SK-N-SH treated with all-trans-retinoic acid at 6 μM for 48 hours (cell line): ENCODE results near the gene LRMDA.

Experiments
- ATAC-seq: fragments of 200-7000 bp; cut with Tn5 transposase; 3 replicates; pipeline ENCODE4 v1.9.1; 2020; ENCODE audit warnings: mild to moderate bottlenecking, moderate library complexity
- ARNTL ChIP-seq: fragments of 450-650 bp; formaldehyde crosslinking; IDR thresholded peaks from 2 replicates; pipeline ENCODE4 v1.5.0; 2020; ENCODE audit warnings: low read depth, mild to moderate bottlenecking, moderate library complexity, borderline replicate concordance
- BACH2 ChIP-seq: fragments of 250-450 bp; sonication (Bioruptor Pico); IDR thresholded peaks from 2 replicates; pipeline ENCODE4 v1.9.0; 2021; ENCODE audit warnings: mild to moderate bottlenecking, borderline replicate concordance
- CREB5 ChIP-seq: fragments of 250-450 bp; sonication (Bioruptor Pico); IDR thresholded peaks from 2 replicates; pipeline ENCODE4 v1.5.1; 2020; ENCODE audit warnings: low read depth, mild to moderate bottlenecking, moderate library complexity
- CSDC2 ChIP-seq: fragments of 250-450 bp; sonication (Bioruptor Pico); IDR thresholded peaks from 2 replicates; pipeline ENCODE4 v1.5.0; 2020; ENCODE audit warnings: mild to moderate bottlenecking, moderate library complexity
- ESRRG ChIP-seq: fragments of 250-450 bp; sonication (Bioruptor Pico); IDR thresholded peaks from 2 replicates; pipeline ENCODE4 v1.6.1; 2021; ENCODE audit warnings: mild to moderate bottlenecking
- GLIS3 ChIP-seq: fragments of 250-450 bp; sonication (Bioruptor Pico); IDR thresholded peaks from 2 replicates; pipeline ENCODE4 v1.5.0; 2020; ENCODE audit warnings: mild to moderate bottlenecking, moderate library complexity
- ISL1 ChIP-seq: fragments of 250-450 bp; sonication (Bioruptor Pico); IDR thresholded peaks from 2 replicates; pipeline ENCODE4 v2.1.2; 2022; ENCODE audit warnings: mild to moderate bottlenecking, moderate library complexity
- OSR1 ChIP-seq: fragments of 250-450 bp; sonication (Bioruptor Pico); IDR thresholded peaks from 2 replicates; pipeline ENCODE4 v1.8.0; 2022; ENCODE audit warnings: moderate library complexity, mild to moderate bottlenecking, inconsistent platforms
- PATZ1 ChIP-seq: fragments of 250-450 bp; sonication (Bioruptor Pico); IDR thresholded peaks from 2 replicates; pipeline ENCODE4 v1.8.0; 2020; ENCODE audit warnings: mild to moderate bottlenecking, moderate library complexity, borderline replicate concordance
- PPARA ChIP-seq: fragments of 250-450 bp; sonication (Bioruptor Pico); IDR thresholded peaks from 2 replicates; pipeline ENCODE4 v1.5.0; 2020; ENCODE audit warnings: mild to moderate bottlenecking, borderline replicate concordance
- RARB ChIP-seq: fragments of 250-450 bp; sonication (Bioruptor Pico); IDR thresholded peaks from 2 replicates; pipeline ENCODE4 v1.8.0; 2021; ENCODE audit warnings: mild to moderate bottlenecking, moderate library complexity
- SNAI2 ChIP-seq: fragments of 250-450 bp; sonication (Bioruptor Pico); IDR thresholded peaks from 2 replicates; pipeline ENCODE4 v1.5.0; 2020; ENCODE audit warnings: mild to moderate bottlenecking, moderate library complexity
- TCF4 ChIP-seq: fragments of 250-450 bp; sonication (Bioruptor Pico); IDR thresholded peaks from 2 replicates; pipeline ENCODE4 v1.8.0; 2021; ENCODE audit warnings: mild to moderate bottlenecking, moderate library complexity, borderline replicate concordance
- TOX ChIP-seq: fragments of 250-450 bp; sonication (Bioruptor Pico); IDR thresholded peaks from 2 replicates; pipeline ENCODE4 v1.8.0; 2021; ENCODE audit warnings: mild to moderate bottlenecking, moderate library complexity, borderline replicate concordance
- ZC3H10 ChIP-seq: fragments of 250-450 bp; sonication (Bioruptor Pico); IDR thresholded peaks from 2 replicates; pipeline ENCODE4 v1.5.1; 2021; ENCODE audit warnings: mild to moderate bottlenecking, moderate library complexity
- ZFP3 ChIP-seq: fragments of 250-450 bp; sonication (Bioruptor Pico); IDR thresholded peaks from 2 replicates; pipeline ENCODE4 v1.5.0; 2020; ENCODE audit warnings: mild to moderate bottlenecking, moderate library complexity
- ZFP30 ChIP-seq: fragments of 450-650 bp; formaldehyde crosslinking; IDR thresholded peaks from 2 replicates; pipeline ENCODE4 v1.5.0; 2022; ENCODE audit warnings: mild to moderate bottlenecking, moderate library complexity
- ZNF565 ChIP-seq: fragments of 450-650 bp; formaldehyde crosslinking; conservative IDR thresholded peaks from 2 replicates; pipeline ENCODE4 v1.5.0; 2020; ENCODE audit warnings: low read depth, mild to moderate bottlenecking, moderate library complexity
- ZNF70 ChIP-seq: fragments of 450-650 bp; formaldehyde crosslinking; IDR thresholded peaks from 2 replicates; pipeline ENCODE4 v1.5.0; 2020; ENCODE audit warnings: mild to moderate bottlenecking, moderate library complexity
- ZNF8 ChIP-seq: fragments of 450-650 bp; formaldehyde crosslinking; IDR thresholded peaks from 2 replicates; pipeline ENCODE4 v1.5.0; 2020; ENCODE audit warnings: mild to moderate bottlenecking, moderate library complexity
- TF ChIP-seq, protein P1 (sequence below): fragments of 250-450 bp; sonication (Bioruptor Pico); IDR thresholded peaks from 2 replicates; pipeline ENCODE4 v1.8.0; 2021; ENCODE audit warnings: low read depth, mild to moderate bottlenecking, moderate library complexity, borderline replicate concordance
- TF ChIP-seq, protein P2 (sequence below): fragments of 250-450 bp; sonication (Bioruptor Pico); IDR thresholded peaks from 2 replicates; pipeline ENCODE4 v1.5.0; 2020; ENCODE audit warnings: mild to moderate bottlenecking, moderate library complexity

The LRMDA gene

GRCh38 chr10:76403912-76404311 is 972.5 kb downstream of the LRMDA start (continued):
- TF ChIP-seq CREB5 (CRISPR knock-in tag), result no peak
- no peak for TF ChIP-seq ZFP30
- TF ChIP-seq, all 23 proteins: peak for 0

DNA sequence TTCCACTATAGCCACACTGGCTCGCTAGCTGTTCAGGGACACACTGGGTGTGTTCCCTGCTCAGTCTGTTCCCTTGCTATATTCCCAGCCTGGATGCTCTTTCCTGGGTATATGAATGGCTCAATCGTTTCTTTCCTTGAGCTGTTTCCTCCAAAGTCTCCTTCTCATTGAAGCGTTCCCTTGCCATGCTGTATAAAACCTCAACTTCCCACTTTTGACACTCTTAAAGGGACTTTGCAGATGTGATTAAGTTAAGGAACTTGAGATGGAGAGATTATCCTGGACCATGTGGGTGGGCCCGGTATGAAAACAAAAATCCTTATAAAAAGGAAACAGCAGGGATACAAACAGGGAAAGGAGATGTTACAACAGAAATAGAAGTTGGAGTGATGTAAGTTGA is 973.1 kb downstream of the LRMDA start:
- ATAC-seq, result no peak
- TF ChIP-seq GLIS3 (CRISPR knock-in tag), result no peak
- no peak for TF ChIP-seq ZNF70 (CRISPR knock-in tag)
- no peak for TF ChIP-seq ZFP30
- no peak for TF ChIP-seq ARNTL
- TF ChIP-seq, protein P1, sequence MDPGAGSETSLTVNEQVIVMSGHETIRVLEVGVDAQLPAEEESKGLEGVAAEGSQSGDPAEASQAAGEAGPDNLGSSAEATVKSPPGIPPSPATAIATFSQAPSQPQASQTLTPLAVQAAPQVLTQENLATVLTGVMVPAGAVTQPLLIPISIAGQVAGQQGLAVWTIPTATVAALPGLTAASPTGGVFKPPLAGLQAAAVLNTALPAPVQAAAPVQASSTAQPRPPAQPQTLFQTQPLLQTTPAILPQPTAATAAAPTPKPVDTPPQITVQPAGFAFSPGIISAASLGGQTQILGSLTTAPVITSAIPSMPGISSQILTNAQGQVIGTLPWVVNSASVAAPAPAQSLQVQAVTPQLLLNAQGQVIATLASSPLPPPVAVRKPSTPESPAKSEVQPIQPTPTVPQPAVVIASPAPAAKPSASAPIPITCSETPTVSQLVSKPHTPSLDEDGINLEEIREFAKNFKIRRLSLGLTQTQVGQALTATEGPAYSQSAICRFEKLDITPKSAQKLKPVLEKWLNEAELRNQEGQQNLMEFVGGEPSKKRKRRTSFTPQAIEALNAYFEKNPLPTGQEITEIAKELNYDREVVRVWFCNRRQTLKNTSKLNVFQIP (CRISPR knock-in tag), result no peak
- TF ChIP-seq OSR1 (CRISPR knock-in tag), result no peak
- TF ChIP-seq CSDC2 (CRISPR knock-in tag), result no peak
- TF ChIP-seq ZFP3 (CRISPR knock-in tag), result no peak
- TF ChIP-seq RARB (CRISPR knock-in tag), result no peak

DNA sequence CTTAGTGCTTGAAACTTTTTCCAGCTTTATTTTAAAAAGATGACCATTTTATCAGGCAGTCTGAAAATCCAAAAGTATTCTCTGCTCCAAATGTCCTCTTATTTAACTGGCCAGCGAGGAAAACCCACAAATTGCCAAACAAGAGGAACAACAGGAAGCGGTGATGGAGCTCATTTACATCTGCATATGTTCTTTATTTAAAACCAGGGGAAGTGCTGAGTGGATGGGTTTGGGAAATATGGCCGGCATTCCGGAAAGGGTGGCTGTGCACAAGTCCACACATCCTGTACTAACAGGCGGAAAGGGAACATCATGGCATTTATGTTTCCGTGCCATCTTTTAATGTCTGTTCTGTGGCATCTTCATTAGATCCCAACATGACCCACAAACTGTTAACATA is 974.5 kb downstream of the LRMDA start:
- no peak for ATAC-seq
- TF ChIP-seq PATZ1 (CRISPR knock-in tag) (no peak), ARNTL (no peak), GLIS3 (CRISPR knock-in tag) (no peak), CSDC2 (CRISPR knock-in tag) (no peak), ESRRG (no peak), ZC3H10 (CRISPR knock-in tag) (no peak), OSR1 (CRISPR knock-in tag) (no peak), TOX (CRISPR knock-in tag) (no peak), ZNF565 (CRISPR knock-in tag) (no peak), SNAI2 (no peak), ZNF8 (CRISPR knock-in tag) (no peak), ISL1 (CRISPR knock-in tag) (no peak), ZFP3 (CRISPR knock-in tag) (no peak), ZNF70 (CRISPR knock-in tag) (no peak)
- TF ChIP-seq, protein P1 (CRISPR knock-in tag), result no peak
- TF ChIP-seq, protein P2, sequence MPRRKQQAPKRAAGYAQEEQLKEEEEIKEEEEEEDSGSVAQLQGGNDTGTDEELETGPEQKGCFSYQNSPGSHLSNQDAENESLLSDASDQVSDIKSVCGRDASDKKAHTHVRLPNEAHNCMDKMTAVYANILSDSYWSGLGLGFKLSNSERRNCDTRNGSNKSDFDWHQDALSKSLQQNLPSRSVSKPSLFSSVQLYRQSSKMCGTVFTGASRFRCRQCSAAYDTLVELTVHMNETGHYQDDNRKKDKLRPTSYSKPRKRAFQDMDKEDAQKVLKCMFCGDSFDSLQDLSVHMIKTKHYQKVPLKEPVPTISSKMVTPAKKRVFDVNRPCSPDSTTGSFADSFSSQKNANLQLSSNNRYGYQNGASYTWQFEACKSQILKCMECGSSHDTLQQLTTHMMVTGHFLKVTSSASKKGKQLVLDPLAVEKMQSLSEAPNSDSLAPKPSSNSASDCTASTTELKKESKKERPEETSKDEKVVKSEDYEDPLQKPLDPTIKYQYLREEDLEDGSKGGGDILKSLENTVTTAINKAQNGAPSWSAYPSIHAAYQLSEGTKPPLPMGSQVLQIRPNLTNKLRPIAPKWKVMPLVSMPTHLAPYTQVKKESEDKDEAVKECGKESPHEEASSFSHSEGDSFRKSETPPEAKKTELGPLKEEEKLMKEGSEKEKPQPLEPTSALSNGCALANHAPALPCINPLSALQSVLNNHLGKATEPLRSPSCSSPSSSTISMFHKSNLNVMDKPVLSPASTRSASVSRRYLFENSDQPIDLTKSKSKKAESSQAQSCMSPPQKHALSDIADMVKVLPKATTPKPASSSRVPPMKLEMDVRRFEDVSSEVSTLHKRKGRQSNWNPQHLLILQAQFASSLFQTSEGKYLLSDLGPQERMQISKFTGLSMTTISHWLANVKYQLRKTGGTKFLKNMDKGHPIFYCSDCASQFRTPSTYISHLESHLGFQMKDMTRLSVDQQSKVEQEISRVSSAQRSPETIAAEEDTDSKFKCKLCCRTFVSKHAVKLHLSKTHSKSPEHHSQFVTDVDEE (CRISPR knock-in tag), result no peak

DNA sequence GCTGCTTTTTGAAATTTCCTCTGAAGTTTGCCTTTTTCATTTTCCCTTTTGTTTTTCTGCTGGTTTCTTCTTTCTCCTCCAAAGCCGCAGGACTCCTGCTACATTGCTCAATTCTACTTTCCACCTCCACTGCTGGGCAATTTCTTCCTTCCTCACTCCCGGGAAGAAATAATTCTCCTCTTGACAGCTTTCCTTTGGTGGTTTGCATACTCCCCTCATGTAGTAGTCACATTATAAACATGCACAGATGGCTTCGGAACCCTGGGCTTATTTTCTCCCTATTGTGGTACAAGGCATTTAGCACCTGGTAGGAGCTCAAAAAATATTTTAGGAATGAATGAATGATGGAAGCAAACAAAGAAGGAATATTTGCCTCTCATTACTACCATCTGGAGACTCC is 977.2 kb downstream of the LRMDA start:
- no peak for ATAC-seq
- TF ChIP-seq ZFP30, result no peak
- TF ChIP-seq CREB5 (CRISPR knock-in tag), result no peak
- no peak for TF ChIP-seq CSDC2 (CRISPR knock-in tag)
- TF ChIP-seq BACH2, result no peak
- no peak for TF ChIP-seq ESRRG
- TF ChIP-seq PPARA (CRISPR knock-in tag), result no peak
- TF ChIP-seq ZNF565 (CRISPR knock-in tag), result no peak
- TF ChIP-seq ZNF70 (CRISPR knock-in tag), result no peak
- TF ChIP-seq TOX (CRISPR knock-in tag), result no peak
- TF ChIP-seq ZFP3 (CRISPR knock-in tag), result no peak
- TF ChIP-seq TCF4, result no peak
